Thoracic aorta (tissue), 2 donors: Measurements from ENCODE around the gene RTF2. TPM values are rescaled to one million over a fixed set of nuclear protein-coding genes. Genes with fewer than 3 reads are reported as not detected.

Source experiments
- ATAC-seq: fragments of 150-250 bp; one replicate; pipeline ENCODE4 v1.8.0; 2017; ENCODE audit warnings: low read depth; ENCODE audit not compliant: insufficient number of reproducible peaks, low FRiP score
- DNase-seq: peaks from one replicate; pipeline ENCODE4 v3.0.0-alpha.2; 2020; ENCODE audit warnings: low spot score
- H3K27ac ChIP-seq, 2 donors: fragments of 200-600 bp; sonication (generic); 1 replicate in 1 of 2; 2 replicates in 1 of 2; pipeline ENCODE4 v1.5.1; 2016; ENCODE audit warnings: mild to moderate bottlenecking in 2 of 2, moderate library complexity in 2 of 2
- H3K27me3 ChIP-seq: fragments of 200-600 bp; sonication (generic); replicated peaks from 2 replicates; pipeline ENCODE4 v1.6.0; 2016; ENCODE audit warnings: mild to moderate bottlenecking; ENCODE audit not compliant: insufficient read depth
- H3K36me3 ChIP-seq: fragments of 200-600 bp; sonication (generic); one replicate; pipeline ENCODE4 v1.5.1; 2016
- H3K4me1 ChIP-seq, 2 donors: fragments of 200-600 bp; sonication (generic); 1 replicate in 1 of 2; 2 replicates in 1 of 2; pipeline versions ENCODE4 v1.5.1 to v1.6.0; 2016; ENCODE audit warnings: low read depth in 2 of 2, mild to moderate bottlenecking in 1 of 2; ENCODE audit not compliant: control insufficient read depth in 1 of 2
- H3K4me3 ChIP-seq: fragments of 200-600 bp; sonication (generic); 2 replicates; pipeline ENCODE4 v1.5.1; 2016; ENCODE audit warnings: mild to moderate bottlenecking
- H3K9me3 ChIP-seq: fragments of 200-600 bp; sonication (generic); 2 replicates; pipeline ENCODE4 v1.5.1; 2016
- CTCF ChIP-seq: fragments of 200-600 bp; sonication (generic); IDR thresholded peaks from one replicate; pipeline ENCODE4 v1.5.1; 2019; ENCODE audit warnings: antibody characterized with exemption
- total RNA-seq, 2 donors: library from RNA; depleted of rRNA; stranded (reverse); fragments of >200 nt; gene quantifications; one replicate each; pipeline versions ENCODE4 v1.1.0 to v1.2.3, GENCODE V29; 2016

RTF2 gene
- total RNA-seq, 2 donors from 2014 or later: 70.9 to 71.6 TPM

GRCh38 chr20:56449459-56449858 is 19.0 kb upstream of the RTF2 start:
- Histone ChIP-seq H3K9me3 (no peaks in the 10 kb centered on the region), H3K27me3 (no peaks in the 10 kb centered on the region), H3K4me1 (no peaks in the 10 kb centered on the region), H3K36me3 (no peaks in the 10 kb centered on the region), H3K4me3 (no peak overlapping the region), H3K27ac (no peak overlapping the region)
- DNase-seq (no peak), ATAC-seq (no peak)
- no peak for TF ChIP-seq CTCF

GRCh38 chr20:56451056-56451765 is 17.2 kb upstream of the RTF2 start:
- H3K4me3 ChIP-seq: no peak overlapping the region
- no peak for TF ChIP-seq CTCF
- H3K4me1 ChIP-seq: no peaks in the 10 kb centered on the region
- no peaks in the 10 kb centered on the region for H3K36me3 ChIP-seq
- no peaks in the 10 kb centered on the region for H3K27me3 ChIP-seq
- H3K27ac ChIP-seq: no peak overlapping the region
- no peaks in the 10 kb centered on the region for H3K9me3 ChIP-seq
- no peak for DNase-seq
- no peak for ATAC-seq

DNA sequence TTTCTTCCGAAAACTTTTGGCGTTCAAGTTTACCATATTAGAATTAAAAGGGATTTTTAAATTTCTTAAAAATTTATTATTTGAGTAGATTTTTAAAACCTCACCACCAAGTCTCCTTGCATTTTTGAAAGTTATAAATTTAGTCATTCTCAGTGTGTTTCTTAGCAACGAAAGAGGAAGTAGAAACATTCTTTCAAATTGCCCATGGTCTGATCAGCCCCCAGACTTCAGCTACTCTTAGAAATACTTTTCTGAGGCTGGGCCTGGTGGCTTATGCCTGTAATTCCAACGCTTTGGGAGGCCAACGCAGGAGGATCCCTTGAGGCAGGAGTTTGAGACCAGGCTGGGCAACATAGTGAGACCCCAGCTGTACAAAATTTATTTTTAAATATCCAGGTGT is 15.1 kb upstream of the RTF2 start:
- no peaks in the 10 kb centered on the region for H3K36me3 ChIP-seq
- no peaks in the 10 kb centered on the region for H3K4me1 ChIP-seq
- H3K4me3 ChIP-seq: no peak overlapping the region
- DNase-seq (no peak), ATAC-seq (no peak)
- no peaks in the 10 kb centered on the region for H3K9me3 ChIP-seq
- no peaks in the 10 kb centered on the region for H3K27me3 ChIP-seq
- TF ChIP-seq CTCF: no peak
- H3K27ac ChIP-seq: no peak overlapping the region

DNA sequence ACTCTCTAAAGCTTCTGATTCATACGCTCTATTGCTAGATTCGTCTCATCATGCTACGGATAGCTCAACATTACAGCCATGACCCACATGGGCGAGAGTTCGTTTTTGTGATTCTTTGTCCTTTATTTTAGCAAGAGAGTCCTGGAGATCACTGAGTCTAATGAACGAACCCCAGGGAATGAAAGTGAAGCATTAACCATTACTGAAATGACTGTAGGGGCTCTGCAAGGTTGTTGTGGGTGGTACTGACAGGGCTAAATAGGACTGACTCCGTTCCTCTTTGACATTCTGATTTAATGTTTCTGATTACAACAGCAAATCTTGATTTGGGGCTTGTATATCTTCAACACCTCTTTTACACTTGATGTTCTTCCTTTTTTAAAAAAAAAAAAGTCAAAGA is 13.7 kb upstream of the RTF2 start:
- Histone ChIP-seq H3K36me3 (no peaks in the 10 kb centered on the region), H3K27ac (no peak overlapping the region), H3K4me3 (no peak overlapping the region), H3K27me3 (no peaks in the 10 kb centered on the region), H3K4me1 (no peaks in the 10 kb centered on the region), H3K9me3 (no peaks in the 10 kb centered on the region)
- no peak for TF ChIP-seq CTCF
- no peak for ATAC-seq
- no peak for DNase-seq

DNA sequence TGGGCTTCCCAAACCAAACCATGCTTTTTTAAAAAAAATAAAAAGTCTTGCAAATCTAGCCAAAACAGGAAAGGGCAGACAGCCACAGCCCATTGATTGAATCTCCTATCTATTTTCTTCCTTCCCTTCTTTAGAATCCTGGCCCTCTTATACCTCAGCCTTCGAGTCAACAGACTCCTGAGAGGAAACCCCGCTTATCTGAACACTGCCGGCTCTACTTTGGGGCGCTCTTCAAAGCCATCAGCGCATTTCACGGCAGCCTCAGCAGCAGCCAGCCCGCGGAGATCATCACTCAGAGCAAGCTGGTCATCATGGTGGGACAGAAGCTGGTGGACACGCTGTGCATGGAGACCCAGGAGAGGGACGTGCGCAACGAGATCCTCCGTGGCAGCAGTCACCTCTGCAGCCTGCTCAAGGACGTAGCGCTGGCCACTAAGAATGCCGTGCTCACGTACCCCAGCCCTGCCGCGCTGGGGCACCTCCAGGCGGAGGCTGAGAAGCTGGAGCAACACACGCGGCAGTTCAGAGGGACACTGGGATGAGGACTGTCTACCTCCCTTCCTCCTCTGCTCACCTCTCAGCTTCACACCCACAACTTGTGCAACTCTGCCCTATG is 10.1 kb upstream of the RTF2 start:
- Histone ChIP-seq H3K4me1 (no peaks in the 10 kb centered on the region), H3K4me3 (no peak overlapping the region), H3K9me3 (no peaks in the 10 kb centered on the region), H3K27ac (no peak overlapping the region), H3K36me3 (no peaks in the 10 kb centered on the region), H3K27me3 (no peaks in the 10 kb centered on the region)
- ATAC-seq: no peak
- TF ChIP-seq CTCF: no peak
- no peak for DNase-seq
